IMR-90 (cell line): ENCODE data around the gene NXT2. TPM values are rescaled to one million over a fixed set of nuclear protein-coding genes. Genes with fewer than 3 reads are reported as not detected.
A peak's percentile ranks its signal among the peaks of the same experiment; 100 is the strongest.

Experiments
- ATAC-seq: fragments of 200-7000 bp; cut with Tn5 transposase; 2 replicates; pipeline ENCODE4 v1.9.1; 2020; ENCODE audit warnings: low read depth, mild to moderate bottlenecking, moderate library complexity
- BruUV-seq: library from RNA; stranded (reverse); fragments of 400-500 nt; replicated peaks from 2 replicates; lab custom pipeline; 2021; lab: Mats Ljungman, UMichigan
- CTCF ChIA-PET: fragments of 300-600 bp; formaldehyde crosslinking; extraction: SDS; loops from one replicate; lab custom pipeline; 2021; ENCODE audit warnings: antibody characterized with exemption; lab: Yijun Ruan, JAX
- POLR2A ChIA-PET: fragments of 300-600 bp; sonication (Branson Sonifier 250); formaldehyde crosslinking; loops from one replicate; lab custom pipeline; 2022; ENCODE audit warnings: antibody characterized with exemption; ENCODE audit not compliant: unreplicated experiment; lab: Charles Lee
- DNase-seq: peaks from one replicate; pipeline ENCODE4 v3.0.0; 2013
- H2AFZ ChIP-seq: replicated peaks from 2 replicates; pipeline ENCODE3; 2013; ENCODE audit warnings: low read length, mild to moderate bottlenecking; ENCODE audit not compliant: poor library complexity
- H2AK5ac ChIP-seq: 2 replicates; pipeline ENCODE4 v1.6.1; 2013; ENCODE audit warnings: low read depth, low read length, inconsistent platforms
- H2AK9ac ChIP-seq: replicated peaks from 2 replicates; pipeline ENCODE3; 2013; ENCODE audit warnings: mild to moderate bottlenecking, low read depth, low read length, moderate library complexity; ENCODE audit not compliant: poor library complexity
- H2BK120ac ChIP-seq: 2 replicates; pipeline ENCODE4 v1.6.1; 2013; ENCODE audit warnings: low read depth, low read length, inconsistent platforms
- H2BK15ac ChIP-seq: 3 replicates; pipeline ENCODE4 v1.6.1; 2013; ENCODE audit warnings: low read depth, low read length, inconsistent platforms
- H2BK20ac ChIP-seq: 2 replicates; pipeline ENCODE4 v1.6.1; 2013; ENCODE audit warnings: low read depth, mild to moderate bottlenecking, inconsistent platforms, low read length, moderate library complexity
- H2BK5ac ChIP-seq: 2 replicates; pipeline ENCODE4 v1.6.1; 2013; ENCODE audit warnings: mild to moderate bottlenecking, low read depth, low read length, inconsistent platforms; ENCODE audit not compliant: poor library complexity, severe bottlenecking
- H3K14ac ChIP-seq: replicated peaks from 2 replicates; pipeline ENCODE4 v1.6.1; 2013; ENCODE audit warnings: low read depth, low read length, inconsistent platforms
- H3K18ac ChIP-seq: 2 replicates; pipeline ENCODE4 v1.6.1; 2013; ENCODE audit warnings: low read depth, low read length, control low read depth
- H3K23ac ChIP-seq: 2 replicates; pipeline ENCODE4 v1.6.1; 2013; ENCODE audit warnings: low read depth, low read length, inconsistent platforms
- H3K27ac ChIP-seq: 2 replicates; pipeline ENCODE4 v1.5.1; 2013; ENCODE audit warnings: mild to moderate bottlenecking, control low read depth, low read length; ENCODE audit not compliant: insufficient read depth
- H3K27me3 ChIP-seq: 2 replicates; pipeline ENCODE4 v1.6.1; 2013; ENCODE audit warnings: low read length; ENCODE audit not compliant: control insufficient read depth, insufficient read depth
- H3K36me3 ChIP-seq: 2 replicates; pipeline ENCODE4 v1.6.1; 2013; ENCODE audit warnings: low read length, mixed read lengths; ENCODE audit not compliant: control insufficient read depth, insufficient read depth
- H3K4ac ChIP-seq: 2 replicates; pipeline ENCODE4 v1.6.1; 2013; ENCODE audit warnings: low read depth, low read length, inconsistent platforms
- H3K4me1 ChIP-seq: 2 replicates; pipeline ENCODE4 v1.6.1; 2013; ENCODE audit warnings: low read length, mixed read lengths; ENCODE audit not compliant: control insufficient read depth, insufficient read depth
- H3K4me2 ChIP-seq: 2 replicates; pipeline ENCODE4 v1.6.1; 2013; ENCODE audit warnings: low read depth, mild to moderate bottlenecking, control low read depth, low read length, moderate library complexity
- H3K4me3 ChIP-seq: 2 replicates; pipeline ENCODE4 v1.5.1; 2013; ENCODE audit warnings: low read depth, mild to moderate bottlenecking, control low read depth, low read length, moderate library complexity; ENCODE audit not compliant: insufficient read depth
- H3K56ac ChIP-seq: 2 replicates; pipeline ENCODE4 v1.6.1; 2013; ENCODE audit warnings: low read length, inconsistent platforms; ENCODE audit not compliant: insufficient read depth; ENCODE audit errors: extremely low read depth
- H3K79me1 ChIP-seq, 2 experiments: 2 replicates each; pipeline ENCODE4 v1.6.1; 2013; ENCODE audit warnings: low read length in 2 of 2, inconsistent platforms in 1 of 2, low read depth in 1 of 2
- H3K9ac ChIP-seq: 2 replicates; pipeline ENCODE4 v1.6.1; 2013; ENCODE audit warnings: low read depth, low read length, control low read depth
- H3K9me1 ChIP-seq: 2 replicates; pipeline ENCODE4 v1.6.1; 2013; ENCODE audit warnings: low read length, inconsistent platforms; ENCODE audit not compliant: insufficient read depth
- H3K9me3 ChIP-seq: 2 replicates; pipeline ENCODE4 v1.6.1; 2013; ENCODE audit warnings: low read length; ENCODE audit not compliant: control insufficient read depth, insufficient read depth
- H4K20me1 ChIP-seq: 2 replicates; pipeline ENCODE4 v1.6.1; 2013; ENCODE audit warnings: low read length, inconsistent platforms; ENCODE audit not compliant: insufficient read depth
- H4K5ac ChIP-seq: 2 replicates; pipeline ENCODE4 v1.6.1; 2013; ENCODE audit warnings: mild to moderate bottlenecking, low read depth, low read length, control low read depth
- H4K8ac ChIP-seq, 2 experiments: 2 replicates each; pipeline ENCODE4 v1.6.1; 2013; ENCODE audit warnings: low read depth in 2 of 2, low read length in 2 of 2, control low read depth in 1 of 2, inconsistent platforms in 1 of 2
- H4K91ac ChIP-seq: 2 replicates; pipeline ENCODE4 v1.6.1; 2013; ENCODE audit warnings: low read depth, low read length, inconsistent platforms; ENCODE audit not compliant: insufficient read depth
- CHD1 ChIP-seq: IDR thresholded peaks from 2 replicates; pipeline ENCODE4 v1.6.1; 2012; ENCODE audit warnings: low read depth, low read length, improper control_type of control experiment
- NFE2L2 ChIP-seq: fragments of 150-350 bp; IDR thresholded peaks from 2 replicates; pipeline ENCODE4 v1.6.1; 2016; ENCODE audit warnings: low read depth, mild to moderate bottlenecking, low read length
- POLR2A ChIP-seq: IDR thresholded peaks from 2 replicates; pipeline ENCODE4 v1.6.1; 2012; ENCODE audit warnings: mild to moderate bottlenecking, low read depth, low read length
- RAD21 ChIP-seq: IDR thresholded peaks from 2 replicates; pipeline ENCODE4 v1.6.1; 2012; ENCODE audit warnings: low read length, improper control_type of control experiment
- RCOR1 ChIP-seq: IDR thresholded peaks from 2 replicates; pipeline ENCODE4 v1.6.1; 2012; ENCODE audit warnings: mild to moderate bottlenecking, low read length, improper control_type of control experiment; ENCODE audit not compliant: insufficient replicate concordance
- RFX5 ChIP-seq: IDR thresholded peaks from 2 replicates; pipeline ENCODE4 v1.8.0; 2012; ENCODE audit warnings: low read depth, mild to moderate bottlenecking, low read length, moderate library complexity
- WGBS, 2 experiments: methylation state at CpG; one replicate each; pipeline versions ENCODE4 v1.1.5 to v1.1.7; 2013; ENCODE audit warnings: missing lambda C conversion rate in 2 of 2; ENCODE audit not compliant: insufficient read length in 1 of 2; ENCODE audit errors: extremely low coverage in 2 of 2; 5-methylcytosine and 5-hydroxymethylcytosine counted together
- dilution Hi-C: fragments of 300-500 bp; cut with HindIII; formaldehyde crosslinking; loops from one replicate; pipeline ENCODE4 v1.14.3; 2018; ENCODE audit warnings: low sequenced_read_pairs; ENCODE audit not compliant: unreplicated experiment
- in situ Hi-C: fragments of 300-500 bp; cut with MboI; formaldehyde crosslinking; loops from 3 replicates; pipeline ENCODE4 v1.14.3; 2019; ENCODE audit warnings: low sequenced_read_pairs, inconsistent platforms, mixed read lengths
- intact Hi-C: fragments of 100-400 bp; cut with micrococcal nuclease; formaldehyde crosslinking; loops from 2 replicates; pipeline ENCODE4 v1.10.0; 2022
- polyA plus RNA-seq, 3 experiments: library from polyadenylated mRNA; depleted of rRNA; stranded (reverse); fragments of >200 nt; gene quantifications; 2 replicates each; pipeline ENCODE4 v1.2.3, GENCODE V29; 2012; ENCODE audit warnings: low replicate concordance in 1 of 3
- total RNA-seq: library from RNA; depleted of rRNA; stranded (reverse); fragments of >200 nt; gene quantifications from 2 replicates; pipeline ENCODE4 v1.2.3, GENCODE V29; 2012
- TF ChIP-seq, protein P1 (sequence below): conservative IDR thresholded peaks from 2 replicates; pipeline ENCODE4 v1.5.1; 2012; ENCODE audit warnings: mild to moderate bottlenecking, low read depth, low read length, improper control_type of control experiment
- TF ChIP-seq, protein P2 (sequence below): fragments of 150-350 bp; IDR thresholded peaks from 2 replicates; pipeline ENCODE4 v1.6.1; 2016; ENCODE audit warnings: low read depth, mild to moderate bottlenecking, low read length, moderate library complexity, borderline replicate concordance

NXT2 gene
- total and polyA plus RNA-seq, 2 of the 4 experiments (the other 2 are of a cell fraction): 3.6 to 8.1 TPM

DNA sequence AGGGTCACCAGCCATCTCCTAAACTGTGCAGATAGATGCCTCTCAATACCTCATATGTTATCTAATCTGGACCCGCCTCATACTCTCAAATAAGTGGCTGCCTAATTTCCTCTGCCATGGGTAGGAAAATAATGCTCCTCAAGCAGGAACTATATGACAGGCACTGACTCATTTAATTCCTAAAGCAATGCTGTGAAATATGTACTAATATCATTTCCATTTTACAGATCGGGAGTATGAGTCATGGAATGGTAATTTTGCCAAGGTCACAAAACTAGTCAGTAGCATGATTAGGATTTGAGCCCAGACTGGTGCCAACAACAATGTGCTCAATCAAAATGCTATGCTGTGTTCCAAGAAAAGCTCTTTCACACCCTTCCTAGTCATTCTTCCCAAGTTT lies 3.0 kb upstream of the NXT2 start:
- no peak overlapping the region for H3K56ac ChIP-seq
- intact Hi-C loops (no loop called here), in situ Hi-C loops (no loop called here), dilution Hi-C loops (no loop called here)
- H3K14ac ChIP-seq: no peak overlapping the region
- ChIA-PET CTCF (no interaction called here), POLR2A (no interaction called here)
- no TSS peak for BruUV-seq
- no peak overlapping the region for H4K91ac ChIP-seq
- H2BK15ac ChIP-seq: no peak overlapping the region
- H2AFZ ChIP-seq: no peak overlapping the region
- H3K36me3 ChIP-seq: no peaks in the 10 kb centered on the region
- no peak overlapping the region for H2AK9ac ChIP-seq
- no peak overlapping the region for H3K4ac ChIP-seq
- H3K79me1 ChIP-seq: no peaks in the 10 kb centered on the region
- no CpG with 5 or more reads among the region's 2 CpGs for WGBS, 2 experiments
- no peak overlapping the region for H2AK5ac ChIP-seq
- H4K5ac ChIP-seq: no peak overlapping the region
- H3K18ac ChIP-seq: no peak overlapping the region
- H2BK20ac ChIP-seq: no peak overlapping the region
- no peak overlapping the region for H2BK5ac ChIP-seq
- no peaks in the 10 kb centered on the region for H3K9me1 ChIP-seq
- H3K27ac ChIP-seq: no peak overlapping the region
- H4K20me1 ChIP-seq: no peaks in the 10 kb centered on the region
- no peak overlapping the region for H3K23ac ChIP-seq
- no peak overlapping the region for H4K8ac ChIP-seq
- no peak overlapping the region for H3K4me3 ChIP-seq
- no peak overlapping the region for H3K4me2 ChIP-seq
- ATAC-seq (no peak), DNase-seq (peak; percentile 1)
- TF ChIP-seq, protein P1, sequence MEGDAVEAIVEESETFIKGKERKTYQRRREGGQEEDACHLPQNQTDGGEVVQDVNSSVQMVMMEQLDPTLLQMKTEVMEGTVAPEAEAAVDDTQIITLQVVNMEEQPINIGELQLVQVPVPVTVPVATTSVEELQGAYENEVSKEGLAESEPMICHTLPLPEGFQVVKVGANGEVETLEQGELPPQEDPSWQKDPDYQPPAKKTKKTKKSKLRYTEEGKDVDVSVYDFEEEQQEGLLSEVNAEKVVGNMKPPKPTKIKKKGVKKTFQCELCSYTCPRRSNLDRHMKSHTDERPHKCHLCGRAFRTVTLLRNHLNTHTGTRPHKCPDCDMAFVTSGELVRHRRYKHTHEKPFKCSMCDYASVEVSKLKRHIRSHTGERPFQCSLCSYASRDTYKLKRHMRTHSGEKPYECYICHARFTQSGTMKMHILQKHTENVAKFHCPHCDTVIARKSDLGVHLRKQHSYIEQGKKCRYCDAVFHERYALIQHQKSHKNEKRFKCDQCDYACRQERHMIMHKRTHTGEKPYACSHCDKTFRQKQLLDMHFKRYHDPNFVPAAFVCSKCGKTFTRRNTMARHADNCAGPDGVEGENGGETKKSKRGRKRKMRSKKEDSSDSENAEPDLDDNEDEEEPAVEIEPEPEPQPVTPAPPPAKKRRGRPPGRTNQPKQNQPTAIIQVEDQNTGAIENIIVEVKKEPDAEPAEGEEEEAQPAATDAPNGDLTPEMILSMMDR: no peak
- TF ChIP-seq POLR2A: no peak
- no peak for TF ChIP-seq RAD21
- TF ChIP-seq, protein P2, sequence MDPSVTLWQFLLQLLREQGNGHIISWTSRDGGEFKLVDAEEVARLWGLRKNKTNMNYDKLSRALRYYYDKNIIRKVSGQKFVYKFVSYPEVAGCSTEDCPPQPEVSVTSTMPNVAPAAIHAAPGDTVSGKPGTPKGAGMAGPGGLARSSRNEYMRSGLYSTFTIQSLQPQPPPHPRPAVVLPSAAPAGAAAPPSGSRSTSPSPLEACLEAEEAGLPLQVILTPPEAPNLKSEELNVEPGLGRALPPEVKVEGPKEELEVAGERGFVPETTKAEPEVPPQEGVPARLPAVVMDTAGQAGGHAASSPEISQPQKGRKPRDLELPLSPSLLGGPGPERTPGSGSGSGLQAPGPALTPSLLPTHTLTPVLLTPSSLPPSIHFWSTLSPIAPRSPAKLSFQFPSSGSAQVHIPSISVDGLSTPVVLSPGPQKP: no peak
- no peak for TF ChIP-seq RCOR1
- no peak for TF ChIP-seq NFE2L2
- no peak for TF ChIP-seq RFX5
- TF ChIP-seq CHD1: no peak
- no peak overlapping the region for H2BK120ac ChIP-seq
- H3K4me1 ChIP-seq: no peaks in the 10 kb centered on the region
- H3K9ac ChIP-seq: no peak overlapping the region
- H3K27me3 ChIP-seq: no peaks in the 10 kb centered on the region
- no peaks in the 10 kb centered on the region for H3K9me3 ChIP-seq
